Measurements from ENCODE around the gene KCNJ6.

KCNJ6 gene

DNA sequence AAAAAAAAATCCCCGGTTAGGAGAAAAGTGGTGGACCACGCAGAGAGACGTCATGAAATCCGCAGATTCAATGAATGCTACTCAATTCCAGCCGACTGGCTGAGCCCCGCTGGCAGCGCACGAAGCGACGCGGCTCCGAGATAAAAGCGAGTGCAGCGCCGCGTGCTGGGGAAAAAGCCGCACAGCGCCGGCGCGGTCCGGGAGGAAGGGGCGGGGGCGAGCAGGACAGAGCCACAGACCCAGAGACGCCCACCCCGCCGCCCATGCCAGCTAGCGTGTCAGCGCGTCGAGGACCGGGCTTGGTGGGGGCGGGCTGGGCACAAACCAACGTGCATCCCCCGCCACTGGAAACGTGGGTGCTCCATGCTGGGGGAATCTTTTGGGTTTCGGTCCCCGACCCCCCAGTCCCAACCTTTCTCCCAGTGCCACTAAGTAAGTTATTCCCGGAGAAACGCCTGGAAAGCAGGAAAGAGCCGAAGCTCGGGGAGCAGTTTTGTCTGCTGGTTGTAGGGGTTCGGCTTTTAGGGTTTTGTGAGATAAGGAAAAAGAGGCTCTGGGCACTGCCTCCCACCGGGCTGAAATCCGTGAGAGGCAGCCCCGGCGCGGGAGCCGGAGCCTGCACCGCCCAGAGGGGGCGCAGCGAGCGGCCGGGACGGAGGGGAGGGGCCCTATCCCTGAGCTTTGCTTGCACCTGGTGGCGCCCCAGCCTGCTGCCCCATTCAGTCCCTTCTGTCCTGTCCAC lies at the start of gene KCNJ6:
TSS of gene KCNJ6 (minus strand) at position 148 of the 742 bp plus-strand sequence. CDS start 75,775 bp downstream, outside the sequence.
- no peak for DNase-seq (ENCODE audit: low read depth)
- TF ChIP-seq, protein P1, sequence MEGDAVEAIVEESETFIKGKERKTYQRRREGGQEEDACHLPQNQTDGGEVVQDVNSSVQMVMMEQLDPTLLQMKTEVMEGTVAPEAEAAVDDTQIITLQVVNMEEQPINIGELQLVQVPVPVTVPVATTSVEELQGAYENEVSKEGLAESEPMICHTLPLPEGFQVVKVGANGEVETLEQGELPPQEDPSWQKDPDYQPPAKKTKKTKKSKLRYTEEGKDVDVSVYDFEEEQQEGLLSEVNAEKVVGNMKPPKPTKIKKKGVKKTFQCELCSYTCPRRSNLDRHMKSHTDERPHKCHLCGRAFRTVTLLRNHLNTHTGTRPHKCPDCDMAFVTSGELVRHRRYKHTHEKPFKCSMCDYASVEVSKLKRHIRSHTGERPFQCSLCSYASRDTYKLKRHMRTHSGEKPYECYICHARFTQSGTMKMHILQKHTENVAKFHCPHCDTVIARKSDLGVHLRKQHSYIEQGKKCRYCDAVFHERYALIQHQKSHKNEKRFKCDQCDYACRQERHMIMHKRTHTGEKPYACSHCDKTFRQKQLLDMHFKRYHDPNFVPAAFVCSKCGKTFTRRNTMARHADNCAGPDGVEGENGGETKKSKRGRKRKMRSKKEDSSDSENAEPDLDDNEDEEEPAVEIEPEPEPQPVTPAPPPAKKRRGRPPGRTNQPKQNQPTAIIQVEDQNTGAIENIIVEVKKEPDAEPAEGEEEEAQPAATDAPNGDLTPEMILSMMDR (IDR thresholded peaks at IDR 0.05; ENCODE audit: control insufficient read depth, insufficient read depth, low read depth, low read length, missing control alignments), result peak; percentile 83
- H3K4me3 ChIP-seq (ENCODE audit: control insufficient read depth, low read depth, low read length), result peak within 1 kb of the TSS; percentile 23

DNA sequence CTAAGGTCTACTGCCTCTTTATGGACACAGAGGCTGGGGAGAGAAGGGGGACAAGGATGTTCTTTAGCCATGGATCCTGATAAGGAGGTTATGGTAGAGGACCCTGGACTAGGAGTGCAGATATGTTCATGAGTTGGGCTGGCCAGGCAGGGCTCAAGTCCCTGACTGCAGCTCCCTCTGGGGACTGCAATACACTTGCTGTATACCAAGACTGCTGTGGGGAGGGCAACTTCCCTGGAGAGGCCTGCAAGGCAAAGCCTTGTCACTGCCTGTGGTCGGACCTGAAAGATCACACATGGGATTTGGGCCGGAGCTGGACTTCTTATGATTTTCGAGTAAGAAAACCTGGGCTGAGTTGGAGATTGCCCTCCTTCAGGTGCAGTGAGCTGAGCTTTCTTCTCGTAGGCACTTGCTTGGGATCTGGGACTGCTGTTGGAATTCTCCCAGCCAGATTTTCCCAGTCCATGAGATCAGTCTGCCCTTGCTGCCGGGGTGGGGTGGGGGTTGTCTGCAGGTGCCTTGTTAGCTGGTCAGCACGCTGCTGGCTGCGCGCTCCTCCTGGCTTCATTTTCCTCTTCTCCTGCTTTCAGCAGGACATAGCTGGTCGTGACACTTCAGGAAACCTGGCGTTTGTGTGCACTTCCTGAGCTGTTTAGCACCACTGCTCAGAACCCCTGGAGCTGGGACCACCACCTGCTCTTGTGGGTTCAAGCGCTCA lies 49.0 kb upstream of the KCNJ6 start:
- no peak overlapping the region for H3K4me3 ChIP-seq (ENCODE audit: control insufficient read depth, low read depth, low read length)
- no peak for DNase-seq (ENCODE audit: low read depth)

GRCh38 chr21:37958537-37958936 lies 42.3 kb upstream of the KCNJ6 start:
- TF ChIP-seq, protein P1 (IDR thresholded peaks at IDR 0.05; ENCODE audit: control insufficient read depth, insufficient read depth, low read depth, low read length, missing control alignments), result no peak
- no peak for DNase-seq (ENCODE audit: low read depth)

More for the DNA sequence above, 49.0 kb upstream of the KCNJ6 start:
- TF ChIP-seq, protein P1 (IDR thresholded peaks at IDR 0.05; ENCODE audit: control insufficient read depth, insufficient read depth, low read depth, low read length, missing control alignments), result no peak

DNA sequence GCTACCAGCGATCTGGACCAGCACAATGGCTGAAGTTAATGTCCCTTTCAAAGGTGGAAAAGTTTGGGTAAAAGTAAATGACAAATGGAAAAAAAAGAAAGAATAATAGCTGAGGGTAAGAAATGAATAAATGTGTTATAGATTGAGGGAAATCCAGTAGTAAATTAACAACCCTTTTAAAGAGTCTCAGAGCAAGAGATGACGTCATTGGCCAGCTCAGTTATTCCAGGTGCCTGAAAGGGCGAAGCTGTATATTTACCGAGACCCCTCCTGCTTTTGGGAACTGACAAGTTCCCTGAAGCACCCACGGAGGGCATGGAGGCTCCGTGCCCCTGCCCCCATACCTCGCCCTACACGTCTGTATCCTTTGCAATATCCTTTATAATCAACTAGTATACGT lies 40.5 kb upstream of the KCNJ6 start:
- no peak overlapping the region for H3K4me3 ChIP-seq (ENCODE audit: control insufficient read depth, low read depth, low read length)
- no peak for DNase-seq (ENCODE audit: low read depth)
- TF ChIP-seq, protein P1 (IDR thresholded peaks at IDR 0.05; ENCODE audit: control insufficient read depth, insufficient read depth, low read depth, low read length, missing control alignments), result no peak

More at GRCh38 chr21:37958537-37958936, 42.3 kb upstream of the KCNJ6 start:
- no peak overlapping the region for H3K4me3 ChIP-seq (ENCODE audit: control insufficient read depth, low read depth, low read length)

- no peak for DNase-seq (ENCODE audit: low read depth)
- TF ChIP-seq, protein P1 (IDR thresholded peaks at IDR 0.05; ENCODE audit: control insufficient read depth, insufficient read depth, low read depth, low read length, missing control alignments), result no peak
Observed at GRCh38 chr21:37945036-37945435, 28.8 kb upstream of the KCNJ6 start.

DNA sequence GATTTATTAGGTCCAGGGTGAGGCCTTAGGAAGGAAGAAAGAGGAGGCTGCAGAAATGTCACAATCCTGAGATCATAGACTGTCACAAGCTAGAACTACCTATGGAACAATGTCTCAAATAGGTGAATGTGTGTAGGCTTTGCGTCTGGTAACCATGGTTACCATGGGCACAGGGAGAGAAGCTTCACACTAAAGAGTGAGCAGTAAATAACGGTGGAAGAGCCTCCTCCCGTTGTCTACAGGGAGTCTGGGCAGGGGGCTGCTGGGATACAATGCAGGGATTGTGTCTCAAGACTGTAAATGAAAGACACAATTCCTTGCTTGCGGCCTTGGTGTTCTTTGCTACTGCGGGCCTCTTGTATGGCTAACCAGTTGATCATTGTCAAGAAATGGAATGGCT lies 28.2 kb upstream of the KCNJ6 start:
- H3K4me3 ChIP-seq (ENCODE audit: control insufficient read depth, low read depth, low read length), result no peak overlapping the region
- no peak for DNase-seq (ENCODE audit: low read depth)
- TF ChIP-seq, protein P1 (IDR thresholded peaks at IDR 0.05; ENCODE audit: control insufficient read depth, insufficient read depth, low read depth, low read length, missing control alignments), result no peak

More at GRCh38 chr21:37945036-37945435, 28.8 kb upstream of the KCNJ6 start:
- H3K4me3 ChIP-seq (ENCODE audit: control insufficient read depth, low read depth, low read length), result no peak overlapping the region

Data from AG09309 (cell line).